ENCODE measurements around the gene CAMK2B. TPM values are rescaled to one million over a fixed set of nuclear protein-coding genes. Genes with fewer than 3 reads are reported as not detected.
A peak's percentile ranks its signal among the peaks of the same experiment; 100 is the strongest.

Gene CAMK2B
- total and polyA plus RNA-seq, 2 experiments from 2014 or later: not detected

DNA sequence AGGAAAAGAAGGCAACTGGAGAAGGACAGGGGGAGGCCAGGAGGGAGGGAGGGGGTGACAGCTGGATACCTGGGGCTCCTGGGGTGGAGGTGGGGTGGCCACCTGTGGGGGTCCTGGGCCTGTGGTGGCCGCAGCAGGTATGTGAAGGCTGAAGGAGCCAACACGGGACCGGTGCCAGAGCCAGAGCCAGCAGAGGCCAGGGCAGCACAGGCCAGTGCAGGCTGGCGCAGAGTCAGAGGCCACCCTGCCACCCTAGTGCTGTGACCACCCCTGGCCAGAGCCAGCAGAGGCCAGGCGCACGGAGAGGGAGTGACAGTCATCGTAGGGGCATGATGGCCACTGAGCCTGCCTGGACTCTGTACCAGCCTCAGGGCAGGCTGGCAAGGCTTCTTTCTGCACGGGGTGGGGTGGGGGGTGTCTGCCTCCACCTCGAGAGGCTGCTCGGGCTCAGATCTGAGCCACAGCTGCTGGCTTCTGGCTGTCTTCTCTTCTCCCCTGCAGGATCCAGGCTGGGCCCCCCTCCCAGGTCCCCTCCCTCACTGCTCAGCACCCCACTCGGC, 95.8 kb downstream of the CAMK2B start (continued):
- TF ChIP-seq, protein P1, sequence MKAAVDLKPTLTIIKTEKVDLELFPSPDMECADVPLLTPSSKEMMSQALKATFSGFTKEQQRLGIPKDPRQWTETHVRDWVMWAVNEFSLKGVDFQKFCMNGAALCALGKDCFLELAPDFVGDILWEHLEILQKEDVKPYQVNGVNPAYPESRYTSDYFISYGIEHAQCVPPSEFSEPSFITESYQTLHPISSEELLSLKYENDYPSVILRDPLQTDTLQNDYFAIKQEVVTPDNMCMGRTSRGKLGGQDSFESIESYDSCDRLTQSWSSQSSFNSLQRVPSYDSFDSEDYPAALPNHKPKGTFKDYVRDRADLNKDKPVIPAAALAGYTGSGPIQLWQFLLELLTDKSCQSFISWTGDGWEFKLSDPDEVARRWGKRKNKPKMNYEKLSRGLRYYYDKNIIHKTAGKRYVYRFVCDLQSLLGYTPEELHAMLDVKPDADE (IDR thresholded peaks at IDR 0.05): no peak
- TF ChIP-seq EZH2phosphoT487 (IDR thresholded peaks at IDR 0.05; ENCODE audit: unreplicated experiment): no peak
- TF ChIP-seq EZH2 (IDR thresholded peaks at IDR 0.05; ENCODE audit: low read depth, unreplicated experiment): no peak

DNA sequence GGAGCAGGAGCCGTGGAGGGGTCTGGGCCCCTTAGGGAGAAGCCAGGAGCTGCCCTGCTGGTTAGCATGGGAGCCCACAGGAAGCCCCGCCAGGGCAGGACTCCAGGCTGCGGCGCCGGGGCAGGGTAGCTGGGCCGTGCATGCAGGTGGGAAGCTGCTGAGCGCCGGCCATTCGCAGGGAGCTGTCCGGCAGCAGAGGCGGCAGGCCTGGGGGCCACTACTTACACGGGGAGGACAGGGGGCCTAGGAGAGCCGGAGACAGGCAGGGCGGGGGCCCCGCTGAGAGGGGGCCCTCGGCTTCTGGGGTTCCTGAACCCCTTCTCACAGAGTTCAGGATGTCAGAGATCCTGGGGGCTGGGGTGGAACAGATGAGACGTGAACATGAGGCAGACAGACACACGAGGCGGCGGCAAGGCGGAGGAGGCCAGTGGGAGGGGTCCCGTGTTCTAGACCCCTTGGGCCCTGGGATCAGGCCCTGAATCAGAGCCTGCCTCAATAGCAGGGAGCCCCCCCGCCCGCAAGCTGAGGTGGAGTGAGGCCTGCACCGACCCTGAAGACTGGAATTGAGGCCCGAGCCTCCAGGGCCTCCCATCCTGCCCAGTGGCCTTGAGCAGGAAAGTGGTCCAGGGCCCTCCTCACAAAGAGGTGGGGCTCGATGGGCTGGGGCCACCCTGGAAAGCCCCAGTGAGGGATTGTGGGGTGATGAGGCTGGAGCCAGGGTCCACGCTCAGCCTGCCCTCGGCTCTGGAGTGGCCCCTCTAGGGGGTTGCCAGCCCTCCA, 96.6 kb downstream of the CAMK2B start:
- peak; percentile 18 for ATAC-seq
- Mint-ChIP-seq H3K27ac (no peak overlapping the region), H3K4me1 (peaks cover 9% of the 10 kb centered on the region)

More for the DNA sequence above, 96.6 kb downstream of the CAMK2B start:
- no peak for TF ChIP-seq NANOG (IDR thresholded peaks at IDR 0.05; ENCODE audit: borderline replicate concordance)
- no peak for TF ChIP-seq EZH2 (IDR thresholded peaks at IDR 0.05; ENCODE audit: low read depth, unreplicated experiment)
- TF ChIP-seq EZH2phosphoT487 (IDR thresholded peaks at IDR 0.05; ENCODE audit: unreplicated experiment): no peak
- TF ChIP-seq POLR2AphosphoS5 (IDR thresholded peaks at IDR 0.05; ENCODE audit: low read depth): no peak
- TF ChIP-seq STAT1 (IDR thresholded peaks at IDR 0.05; ENCODE audit: unreplicated experiment): no peak
- TF ChIP-seq, protein P2, sequence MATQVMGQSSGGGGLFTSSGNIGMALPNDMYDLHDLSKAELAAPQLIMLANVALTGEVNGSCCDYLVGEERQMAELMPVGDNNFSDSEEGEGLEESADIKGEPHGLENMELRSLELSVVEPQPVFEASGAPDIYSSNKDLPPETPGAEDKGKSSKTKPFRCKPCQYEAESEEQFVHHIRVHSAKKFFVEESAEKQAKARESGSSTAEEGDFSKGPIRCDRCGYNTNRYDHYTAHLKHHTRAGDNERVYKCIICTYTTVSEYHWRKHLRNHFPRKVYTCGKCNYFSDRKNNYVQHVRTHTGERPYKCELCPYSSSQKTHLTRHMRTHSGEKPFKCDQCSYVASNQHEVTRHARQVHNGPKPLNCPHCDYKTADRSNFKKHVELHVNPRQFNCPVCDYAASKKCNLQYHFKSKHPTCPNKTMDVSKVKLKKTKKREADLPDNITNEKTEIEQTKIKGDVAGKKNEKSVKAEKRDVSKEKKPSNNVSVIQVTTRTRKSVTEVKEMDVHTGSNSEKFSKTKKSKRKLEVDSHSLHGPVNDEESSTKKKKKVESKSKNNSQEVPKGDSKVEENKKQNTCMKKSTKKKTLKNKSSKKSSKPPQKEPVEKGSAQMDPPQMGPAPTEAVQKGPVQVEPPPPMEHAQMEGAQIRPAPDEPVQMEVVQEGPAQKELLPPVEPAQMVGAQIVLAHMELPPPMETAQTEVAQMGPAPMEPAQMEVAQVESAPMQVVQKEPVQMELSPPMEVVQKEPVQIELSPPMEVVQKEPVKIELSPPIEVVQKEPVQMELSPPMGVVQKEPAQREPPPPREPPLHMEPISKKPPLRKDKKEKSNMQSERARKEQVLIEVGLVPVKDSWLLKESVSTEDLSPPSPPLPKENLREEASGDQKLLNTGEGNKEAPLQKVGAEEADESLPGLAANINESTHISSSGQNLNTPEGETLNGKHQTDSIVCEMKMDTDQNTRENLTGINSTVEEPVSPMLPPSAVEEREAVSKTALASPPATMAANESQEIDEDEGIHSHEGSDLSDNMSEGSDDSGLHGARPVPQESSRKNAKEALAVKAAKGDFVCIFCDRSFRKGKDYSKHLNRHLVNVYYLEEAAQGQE (IDR thresholded peaks at IDR 0.05; ENCODE audit: unreplicated experiment): no peak
- H3K27me3 ChIP-seq (ENCODE audit: insufficient read depth): no peaks in the 10 kb centered on the region
- DNase-seq (ENCODE audit: low spot score): no peak
- no peak overlapping the region for H3K4me3 Mint-ChIP-seq
- no peak overlapping the region for H3K4me2 ChIP-seq
- H3K4me1 ChIP-seq (ENCODE audit: insufficient read depth): no peaks in the 10 kb centered on the region
- H3K4me3 ChIP-seq: no peak overlapping the region
- peaks cover 8% of the 10 kb centered on the region for H3K27me3 Mint-ChIP-seq (ENCODE audit: insufficient read depth, low read depth, poor library complexity)
- no peak overlapping the region for H3K27ac ChIP-seq (ENCODE audit: low read depth)
- H3K9me2 ChIP-seq (ENCODE audit: insufficient read depth): no peaks in the 10 kb centered on the region
- no peak overlapping the region for H2AFZ ChIP-seq
- no peaks in the 10 kb centered on the region for H4K20me1 ChIP-seq (replicated peaks; ENCODE audit: insufficient read depth)
- no peaks in the 10 kb centered on the region for H3F3A ChIP-seq (replicated peaks; ENCODE audit: low read depth)
- no peaks in the 10 kb centered on the region for H3K79me2 ChIP-seq (replicated peaks; ENCODE audit: insufficient read depth)
- no peaks in the 10 kb centered on the region for H3K36me3 ChIP-seq (ENCODE audit: insufficient read depth)
- no peaks in the 10 kb centered on the region for H3K36me3 Mint-ChIP-seq (ENCODE audit: low read depth)
- H3K9me3 Mint-ChIP-seq: no peaks in the 10 kb centered on the region

Data from GM23338 (cell line).